HEK293 (cell line): ENCODE data around the gene FIGNL1.

Source experiments
- REST ChIP-seq: fragments of 450-650 bp; formaldehyde crosslinking; IDR thresholded peaks from 2 replicates; pipeline ENCODE4 v1.5.1; 2016; ENCODE audit warnings: missing biosample characterization, missing genetic modification characterization
- TCF7L2 ChIP-seq: IDR thresholded peaks from 2 replicates; pipeline ENCODE4 v1.6.1; 2011; ENCODE audit warnings: low read depth, mild to moderate bottlenecking, inconsistent platforms, low read length, moderate library complexity, borderline replicate concordance
- ZBTB17 ChIP-seq: fragments of 450-650 bp; formaldehyde crosslinking; IDR thresholded peaks from 2 replicates; pipeline ENCODE4 v1.5.1; 2016; ENCODE audit warnings: missing biosample characterization, missing genetic modification characterization
- ZNF121 ChIP-seq: fragments of 450-650 bp; formaldehyde crosslinking; IDR thresholded peaks from 2 replicates; pipeline ENCODE4 v1.5.1; 2016; ENCODE audit warnings: missing biosample characterization, missing genetic modification characterization
- ZNF302 ChIP-seq: fragments of 450-650 bp; formaldehyde crosslinking; IDR thresholded peaks from 2 replicates; pipeline ENCODE4 v1.5.1; 2016; ENCODE audit warnings: missing biosample characterization, missing genetic modification characterization, low read depth
- ZNF423 ChIP-seq: fragments of 450-650 bp; formaldehyde crosslinking; IDR thresholded peaks from 2 replicates; pipeline ENCODE4 v1.5.1; 2016; ENCODE audit warnings: missing biosample characterization, missing genetic modification characterization
- TF ChIP-seq, protein P1 (sequence below): fragments of 450-650 bp; formaldehyde crosslinking; IDR thresholded peaks from 2 replicates; pipeline ENCODE4 v1.5.1; 2016; ENCODE audit warnings: missing biosample characterization, missing genetic modification characterization

GRCh38 chr7:50400114-50400513 is 50.0 kb downstream of the FIGNL1 start:
- TF ChIP-seq ZNF302 (no peak), ZBTB17 (no peak), TCF7L2 (no peak), ZNF121 (tag by site-specific recombination) (no peak), ZNF423 (tag by site-specific recombination) (no peak), REST (tag by site-specific recombination) (no peak)
- TF ChIP-seq, protein P1, sequence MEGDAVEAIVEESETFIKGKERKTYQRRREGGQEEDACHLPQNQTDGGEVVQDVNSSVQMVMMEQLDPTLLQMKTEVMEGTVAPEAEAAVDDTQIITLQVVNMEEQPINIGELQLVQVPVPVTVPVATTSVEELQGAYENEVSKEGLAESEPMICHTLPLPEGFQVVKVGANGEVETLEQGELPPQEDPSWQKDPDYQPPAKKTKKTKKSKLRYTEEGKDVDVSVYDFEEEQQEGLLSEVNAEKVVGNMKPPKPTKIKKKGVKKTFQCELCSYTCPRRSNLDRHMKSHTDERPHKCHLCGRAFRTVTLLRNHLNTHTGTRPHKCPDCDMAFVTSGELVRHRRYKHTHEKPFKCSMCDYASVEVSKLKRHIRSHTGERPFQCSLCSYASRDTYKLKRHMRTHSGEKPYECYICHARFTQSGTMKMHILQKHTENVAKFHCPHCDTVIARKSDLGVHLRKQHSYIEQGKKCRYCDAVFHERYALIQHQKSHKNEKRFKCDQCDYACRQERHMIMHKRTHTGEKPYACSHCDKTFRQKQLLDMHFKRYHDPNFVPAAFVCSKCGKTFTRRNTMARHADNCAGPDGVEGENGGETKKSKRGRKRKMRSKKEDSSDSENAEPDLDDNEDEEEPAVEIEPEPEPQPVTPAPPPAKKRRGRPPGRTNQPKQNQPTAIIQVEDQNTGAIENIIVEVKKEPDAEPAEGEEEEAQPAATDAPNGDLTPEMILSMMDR (tag by site-specific recombination): no peak
